Prostate gland (tissue), 2 donors: ENCODE data around the gene ACTN4.

Experiments used
- POLR2AphosphoS5 ChIP-seq: sonication (generic); formaldehyde crosslinking; IDR thresholded peaks from one replicate; pipeline ENCODE4 v1.6.1; 2017; ENCODE audit warnings: antibody characterized with exemption
- TF ChIP-seq, protein P1 (sequence below), 4 experiments: fragments of 200-600 bp in 2 of 4; fragments of 450-650 bp in 2 of 4; sonication (generic) in 2 of 4; IDR thresholded peaks; 1 replicate in 3 of 4; 2 replicates in 1 of 4; pipeline ENCODE4 v1.5.1; 2016 to 2019; ENCODE audit warnings: antibody characterized with exemption in 4 of 4, mild to moderate bottlenecking in 2 of 4, moderate library complexity in 2 of 4

DNA sequence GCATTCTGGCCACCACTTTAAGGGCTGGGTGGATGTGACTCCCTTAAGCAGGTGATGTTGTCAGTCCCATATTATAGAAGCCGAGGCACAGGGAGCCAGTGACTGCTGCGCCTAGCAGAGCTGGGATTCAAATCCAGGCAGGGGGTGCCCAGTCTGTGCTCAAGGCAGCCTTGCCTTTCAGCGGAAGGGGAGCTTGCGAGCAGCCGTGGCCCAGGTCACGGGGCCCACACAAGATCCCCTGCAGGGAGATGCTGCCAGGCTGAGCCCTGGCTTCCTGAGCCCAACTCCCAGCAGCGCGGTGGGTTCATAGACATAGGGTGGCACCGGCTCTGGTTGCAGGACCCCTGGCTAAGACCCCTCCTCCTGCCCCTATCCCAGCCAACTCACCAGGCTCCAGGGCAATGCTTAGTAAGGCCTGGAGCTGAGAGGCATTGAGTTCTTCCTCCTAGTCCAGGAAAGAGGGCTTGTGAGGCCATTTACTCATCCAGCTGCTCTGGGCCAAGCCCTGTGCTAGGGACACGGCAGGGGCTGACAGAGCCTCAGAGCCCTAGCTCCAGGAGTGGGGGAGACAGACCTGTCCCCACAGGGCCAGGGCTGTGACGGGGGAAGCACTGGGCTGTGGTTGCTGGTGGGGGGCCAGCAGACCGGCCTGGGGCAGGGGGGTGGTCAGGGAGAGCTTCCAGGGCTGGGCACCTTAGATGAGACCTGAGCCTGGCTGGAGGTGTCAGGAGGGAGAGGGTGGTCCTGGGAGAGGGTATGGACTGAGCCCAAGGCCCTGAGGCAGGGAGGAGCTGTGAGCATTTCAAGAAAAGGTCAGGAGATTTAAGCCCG is 87.2 kb downstream of the ACTN4 start:
- TF ChIP-seq, protein P1, sequence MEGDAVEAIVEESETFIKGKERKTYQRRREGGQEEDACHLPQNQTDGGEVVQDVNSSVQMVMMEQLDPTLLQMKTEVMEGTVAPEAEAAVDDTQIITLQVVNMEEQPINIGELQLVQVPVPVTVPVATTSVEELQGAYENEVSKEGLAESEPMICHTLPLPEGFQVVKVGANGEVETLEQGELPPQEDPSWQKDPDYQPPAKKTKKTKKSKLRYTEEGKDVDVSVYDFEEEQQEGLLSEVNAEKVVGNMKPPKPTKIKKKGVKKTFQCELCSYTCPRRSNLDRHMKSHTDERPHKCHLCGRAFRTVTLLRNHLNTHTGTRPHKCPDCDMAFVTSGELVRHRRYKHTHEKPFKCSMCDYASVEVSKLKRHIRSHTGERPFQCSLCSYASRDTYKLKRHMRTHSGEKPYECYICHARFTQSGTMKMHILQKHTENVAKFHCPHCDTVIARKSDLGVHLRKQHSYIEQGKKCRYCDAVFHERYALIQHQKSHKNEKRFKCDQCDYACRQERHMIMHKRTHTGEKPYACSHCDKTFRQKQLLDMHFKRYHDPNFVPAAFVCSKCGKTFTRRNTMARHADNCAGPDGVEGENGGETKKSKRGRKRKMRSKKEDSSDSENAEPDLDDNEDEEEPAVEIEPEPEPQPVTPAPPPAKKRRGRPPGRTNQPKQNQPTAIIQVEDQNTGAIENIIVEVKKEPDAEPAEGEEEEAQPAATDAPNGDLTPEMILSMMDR (IDR thresholded peaks at IDR 0.05): no peak
- TF ChIP-seq POLR2AphosphoS5: no peak
